ENCODE data around the gene MPP7. TPM values are rescaled to one million over a fixed set of nuclear protein-coding genes. Genes with fewer than 3 reads are reported as not detected.

The MPP7 gene
- polyA plus RNA-seq, 1 donor (not counting 4 experiments of a cell fraction or from before 2014, with no cell fraction given) = 6.3 TPM

GRCh38 chr10:28328346-28328745 is 25.5 kb upstream of the MPP7 start:
- no peaks in the 10 kb centered on the region for H4K20me1 ChIP-seq (ENCODE audit: control insufficient read depth, extremely low read depth, insufficient read depth, low read length)
- H3K4me1 ChIP-seq (ENCODE audit: control insufficient read depth, extremely low read depth, insufficient read depth, low read length) = peaks cover 23% of the 10 kb centered on the region
- H3K27ac ChIP-seq (ENCODE audit: control insufficient read depth, insufficient read depth, low read length) = peak overlapping the region; percentile 49
- DNase-seq (ENCODE audit: low read depth, low spot score) (no peak), FAIRE-seq (no peak)
- H3K9me1 ChIP-seq (ENCODE audit: control insufficient read depth, extremely low read depth, insufficient read depth, low read length) = no peaks in the 10 kb centered on the region
- H3K4me2 ChIP-seq (ENCODE audit: control insufficient read depth, extremely low read depth, insufficient read depth, low read depth, low read length) = peak overlapping the region; percentile 82
- dilution Hi-C loops (cut with MboI; ENCODE audit: extremely low pct_ligation_motif_present, low sequenced_read_pairs) = no loop called here
- H3K27me3 ChIP-seq (ENCODE audit: control insufficient read depth, extremely low read depth, insufficient read depth, low read length) = no peaks in the 10 kb centered on the region
- H3K36me3 ChIP-seq (ENCODE audit: control insufficient read depth in 2 of 2, extremely low read depth in 1 of 2, insufficient read depth in 2 of 2, low read length in 2 of 2) = no peaks in the 10 kb centered on the region
- H3K79me2 ChIP-seq (ENCODE audit: control insufficient read depth, insufficient read depth, low read length) = no peaks in the 10 kb centered on the region
- H2AFZ ChIP-seq (ENCODE audit: control insufficient read depth, low read length) = no peak overlapping the region
- no peak for TF ChIP-seq CTCF (optimal IDR thresholded peaks at IDR 0.05 in 1 of 3, IDR thresholded peaks at IDR 0.05 in 1 of 3, conservative IDR thresholded peaks at IDR 0.05 in 1 of 3; ENCODE audit: extremely low read depth in 1 of 3, insufficient read depth in 2 of 3, low read length in 3 of 3)
- no peak for TF ChIP-seq EZH2 (IDR thresholded peaks at IDR 0.05; ENCODE audit: low read length)
- H3K4me3 ChIP-seq (ENCODE audit: control insufficient read depth in 2 of 3, extremely low read depth in 1 of 3, insufficient read depth in 2 of 3, low read depth in 1 of 3, low read length in 3 of 3) = no peak overlapping the region
- H3K9ac ChIP-seq (ENCODE audit: control insufficient read depth, extremely low read depth, insufficient read depth, low read length) = no peak overlapping the region
- no peaks in the 10 kb centered on the region for H3K9me3 ChIP-seq (ENCODE audit: control insufficient read depth, low read depth, low read length)

- Histone ChIP-seq H2AFZ (ENCODE audit: control insufficient read depth, low read length) (peak overlapping the region; percentile 74), H3K4me3 (ENCODE audit: control insufficient read depth in 2 of 3, extremely low read depth in 1 of 3, insufficient read depth in 2 of 3, low read depth in 1 of 3, low read length in 3 of 3) (peak overlapping the region in 1 of 3 experiments; percentile 32), H3K4me2 (ENCODE audit: control insufficient read depth, extremely low read depth, insufficient read depth, low read depth, low read length) (peak overlapping the region; percentile 82), H3K9me3 (ENCODE audit: control insufficient read depth, low read depth, low read length) (no peaks in the 10 kb centered on the region), H3K79me2 (ENCODE audit: control insufficient read depth, insufficient read depth, low read length) (no peaks in the 10 kb centered on the region), H3K9ac (ENCODE audit: control insufficient read depth, extremely low read depth, insufficient read depth, low read length) (peak overlapping the region; percentile 18), H3K27ac (ENCODE audit: control insufficient read depth, insufficient read depth, low read length) (peak overlapping the region; percentile 49), H3K27me3 (ENCODE audit: control insufficient read depth, extremely low read depth, insufficient read depth, low read length) (no peaks in the 10 kb centered on the region), H3K9me1 (ENCODE audit: control insufficient read depth, extremely low read depth, insufficient read depth, low read length) (no peaks in the 10 kb centered on the region), H3K4me1 (ENCODE audit: control insufficient read depth, extremely low read depth, insufficient read depth, low read length) (peaks cover 23% of the 10 kb centered on the region), H3K36me3 (ENCODE audit: control insufficient read depth in 2 of 2, extremely low read depth in 1 of 2, insufficient read depth in 2 of 2, low read length in 2 of 2) (no peaks in the 10 kb centered on the region), H4K20me1 (ENCODE audit: control insufficient read depth, extremely low read depth, insufficient read depth, low read length) (no peaks in the 10 kb centered on the region)
- dilution Hi-C loops (cut with MboI; ENCODE audit: extremely low pct_ligation_motif_present, low sequenced_read_pairs) = no loop called here
- FAIRE-seq = peak; percentile 36
- TF ChIP-seq EZH2 (IDR thresholded peaks at IDR 0.05; ENCODE audit: low read length) = no peak
- TF ChIP-seq CTCF (optimal IDR thresholded peaks at IDR 0.05 in 1 of 3, IDR thresholded peaks at IDR 0.05 in 1 of 3, conservative IDR thresholded peaks at IDR 0.05 in 1 of 3; ENCODE audit: extremely low read depth in 1 of 3, insufficient read depth in 2 of 3, low read length in 3 of 3) = no peak
- DNase-seq (ENCODE audit: low read depth, low spot score) = no peak
Observed at GRCh38 chr10:28327491-28327880, 24.6 kb upstream of the MPP7 start.

All from keratinocyte (primary cell).